HepG2 (cell line): ENCODE results near the gene RIPOR3. TPM values are rescaled to one million over a fixed set of nuclear protein-coding genes. Genes with fewer than 3 reads are reported as not detected.

Experiments
- BCL6 ChIP-seq: IDR thresholded peaks from 2 replicates; pipeline ENCODE4 v1.6.1; 2016; ENCODE audit warnings: missing genetic modification reagents, missing compliant biosample characterization
- FOXC1 ChIP-seq: sonication (generic); formaldehyde crosslinking; IDR thresholded peaks from 2 replicates; pipeline ENCODE4 v1.8.0; 2022; ENCODE audit warnings: mild to moderate bottlenecking, missing genetic modification reagents, borderline replicate concordance
- GFI1 ChIP-seq: sonication (generic); formaldehyde crosslinking; IDR thresholded peaks from 2 replicates; pipeline ENCODE4 v1.5.0; 2020; ENCODE audit warnings: missing genetic modification reagents, mild to moderate bottlenecking, borderline replicate concordance
- HNF4G ChIP-seq, 2 experiments: sonication (generic) in 1 of 2; formaldehyde crosslinking in 1 of 2; IDR thresholded peaks; 2 replicates each; pipeline versions ENCODE4 v1.4.0 to v1.6.1; 2011 to 2020; ENCODE audit warnings: borderline replicate concordance in 2 of 2, low read depth in 2 of 2, mild to moderate bottlenecking in 2 of 2, low read length in 1 of 2, missing genetic modification reagents in 1 of 2, moderate library complexity in 1 of 2
- IRF2 ChIP-seq: IDR thresholded peaks from 2 replicates; pipeline ENCODE4 v1.6.1; 2018; ENCODE audit warnings: missing genetic modification reagents, missing compliant biosample characterization
- NR0B2 ChIP-seq: sonication (generic); formaldehyde crosslinking; IDR thresholded peaks from 2 replicates; pipeline ENCODE4 v1.4.0; 2020; ENCODE audit warnings: mild to moderate bottlenecking, missing genetic modification reagents
- POLR2A ChIP-seq, 2 experiments: IDR thresholded peaks; 2 replicates each; pipeline ENCODE4 v1.6.1; 2011; ENCODE audit warnings: low read depth in 2 of 2, low read length in 2 of 2, mild to moderate bottlenecking in 1 of 2, moderate library complexity in 1 of 2; ENCODE audit not compliant: insufficient read depth in 1 of 2
- ZFAT ChIP-seq: sonication (generic); formaldehyde crosslinking; conservative IDR thresholded peaks from 2 replicates; pipeline ENCODE4 v1.8.1; 2023; ENCODE audit warnings: missing genetic modification reagents, inconsistent platforms
- ZNF441 ChIP-seq: sonication (generic); formaldehyde crosslinking; IDR thresholded peaks from 2 replicates; pipeline ENCODE4 v1.7.0; 2021; ENCODE audit warnings: missing genetic modification reagents, borderline replicate concordance
- ZNF552 ChIP-seq: sonication (generic); formaldehyde crosslinking; IDR thresholded peaks from 2 replicates; pipeline ENCODE4 v1.9.0; 2022; ENCODE audit warnings: missing genetic modification reagents, mild to moderate bottlenecking, borderline replicate concordance
- ZNF710 ChIP-seq: sonication (generic); formaldehyde crosslinking; IDR thresholded peaks from 2 replicates; pipeline ENCODE4 v1.5.0; 2020; ENCODE audit warnings: mild to moderate bottlenecking, missing genetic modification reagents, borderline replicate concordance
- ZNF75D ChIP-seq: sonication (generic); formaldehyde crosslinking; IDR thresholded peaks from 2 replicates; pipeline ENCODE4 v1.8.1; 2023; ENCODE audit warnings: missing genetic modification reagents, mild to moderate bottlenecking, borderline replicate concordance
- ZNF770 ChIP-seq: sonication (generic); formaldehyde crosslinking; IDR thresholded peaks from 2 replicates; pipeline ENCODE4 v1.5.0; 2020; ENCODE audit warnings: mild to moderate bottlenecking, missing genetic modification reagents
- ZNF780A ChIP-seq: sonication (generic); formaldehyde crosslinking; IDR thresholded peaks from 2 replicates; pipeline ENCODE4 v1.8.0; 2022; ENCODE audit warnings: mild to moderate bottlenecking, missing genetic modification reagents, moderate library complexity
- ZNF792 ChIP-seq: IDR thresholded peaks from 2 replicates; pipeline ENCODE4 v1.6.1; 2016
- ZNF841 ChIP-seq: sonication (generic); formaldehyde crosslinking; IDR thresholded peaks from 2 replicates; pipeline ENCODE4 v1.8.1; 2023; ENCODE audit warnings: missing genetic modification reagents, borderline replicate concordance
- polyA plus RNA-seq, 8 experiments: library from polyadenylated mRNA; depleted of rRNA in 3 of 8; stranded (reverse) in 7 of 8; unstranded in 1 of 8; fragments of >200 nt; fragmentation: Illumina TruSeq in 4 of 8; extraction: Trizol in 4 of 8; gene quantifications; 2 replicates each; pipeline versions ENCODE4 v1.2.1 to v1.2.3, GENCODE V29; 2011 to 2016; ENCODE audit warnings: low read depth in 4 of 8, missing spikeins in 1 of 8, mixed read lengths in 1 of 8; ENCODE audit not compliant: insufficient read depth in 1 of 8
- total RNA-seq, 5 experiments: library from RNA; depleted of rRNA; stranded (reverse); fragments of >200 nt; fragmentation: Illumina TruSeq; extraction: Trizol; gene quantifications; 2 replicates each; pipeline ENCODE4 v1.2.3, GENCODE V29; 2016; ENCODE audit warnings: low read depth in 1 of 5
- TF ChIP-seq, protein P1 (sequence below): sonication (generic); formaldehyde crosslinking; IDR thresholded peaks from 2 replicates; pipeline ENCODE4 v1.5.0; 2020; ENCODE audit warnings: mild to moderate bottlenecking, missing genetic modification reagents
- TF ChIP-seq, protein P2 (sequence below): sonication (generic); formaldehyde crosslinking; IDR thresholded peaks from 2 replicates; pipeline ENCODE4 v1.5.1; 2020; ENCODE audit warnings: missing genetic modification reagents, mild to moderate bottlenecking, borderline replicate concordance

The RIPOR3 gene
- total and polyA plus RNA-seq, 2 of the 13 experiments (the other 11 are each of a cell fraction or from before 2014, with no cell fraction given) = 0.18 TPM; not detected in 1

DNA sequence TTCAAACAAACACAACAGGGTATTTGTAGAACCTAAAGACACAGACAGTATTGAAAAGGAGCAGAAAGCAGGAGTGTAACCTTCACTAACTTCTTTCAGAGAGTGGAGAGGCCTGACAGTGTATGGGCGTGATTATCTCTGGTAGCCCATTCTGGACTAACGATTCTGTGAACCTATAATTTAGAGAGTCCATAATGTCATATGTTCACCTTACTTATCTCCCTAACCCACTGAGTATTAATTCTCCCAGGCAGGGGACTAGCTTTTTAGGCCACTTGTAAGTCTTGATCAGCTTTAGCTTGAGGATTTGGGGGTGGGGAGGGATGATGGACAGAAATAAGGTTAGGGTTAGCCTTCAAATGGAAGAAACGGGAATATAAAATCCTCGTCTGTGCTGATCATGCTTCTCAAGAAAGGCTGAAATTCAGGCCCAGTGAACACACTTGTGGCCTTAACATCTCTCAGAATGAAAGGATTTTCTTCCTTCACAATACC lies 37.2 kb upstream of the RIPOR3 start (continued):
- TF ChIP-seq, protein P1, sequence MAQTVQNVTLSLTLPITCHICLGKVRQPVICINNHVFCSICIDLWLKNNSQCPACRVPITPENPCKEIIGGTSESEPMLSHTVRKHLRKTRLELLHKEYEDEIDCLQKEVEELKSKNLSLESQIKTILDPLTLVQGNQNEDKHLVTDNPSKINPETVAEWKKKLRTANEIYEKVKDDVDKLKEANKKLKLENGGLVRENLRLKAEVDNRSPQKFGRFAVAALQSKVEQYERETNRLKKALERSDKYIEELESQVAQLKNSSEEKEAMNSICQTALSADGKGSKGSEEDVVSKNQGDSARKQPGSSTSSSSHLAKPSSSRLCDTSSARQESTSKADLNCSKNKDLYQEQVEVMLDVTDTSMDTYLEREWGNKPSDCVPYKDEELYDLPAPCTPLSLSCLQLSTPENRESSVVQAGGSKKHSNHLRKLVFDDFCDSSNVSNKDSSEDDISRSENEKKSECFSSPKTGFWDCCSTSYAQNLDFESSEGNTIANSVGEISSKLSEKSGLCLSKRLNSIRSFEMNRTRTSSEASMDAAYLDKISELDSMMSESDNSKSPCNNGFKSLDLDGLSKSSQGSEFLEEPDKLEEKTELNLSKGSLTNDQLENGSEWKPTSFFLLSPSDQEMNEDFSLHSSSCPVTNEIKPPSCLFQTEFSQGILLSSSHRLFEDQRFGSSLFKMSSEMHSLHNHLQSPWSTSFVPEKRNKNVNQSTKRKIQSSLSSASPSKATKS = 0 out of 2 replicates have a peak, but pooled peaks have one; percentile 38
- TF ChIP-seq ZNF710 (0 out of 2 replicates have a peak, but pooled peaks have one; percentile 33), IRF2 (0 out of 2 replicates have a peak, but pooled peaks have one; percentile 1), NR0B2 (CRISPR knock-in tag) (no peak), POLR2A (IDR thresholded peaks at IDR 0.05; ENCODE audit: insufficient read depth in 1 of 2, low read depth in 2 of 2, low read length in 2 of 2) (0 out of 4 replicates have a peak, but pooled peaks of 1 of the 2 experiments have one; percentile 7), ZNF552 (CRISPR knock-in tag) (no peak), BCL6 (CRISPR knock-in tag) (no peak), ZNF780A (CRISPR knock-in tag) (no peak), FOXC1 (CRISPR knock-in tag) (no peak), HNF4G (IDR thresholded peaks at IDR 0.05; ENCODE audit: borderline replicate concordance, low read depth, low read length) (no peak), HNF4G (CRISPR knock-in tag; IDR thresholded peaks at IDR 0.05; ENCODE audit: borderline replicate concordance, low read depth) (no peak), ZNF75D (CRISPR knock-in tag) (0 out of 2 replicates have a peak, but pooled peaks have one; percentile 28), GFI1 (CRISPR knock-in tag) (peak; percentile 18; the same call in 1 of the 2 replicates), ZNF441 (CRISPR knock-in tag) (0 out of 2 replicates have a peak, but pooled peaks have one; percentile 3), ZNF792 (0 out of 2 replicates have a peak, but pooled peaks have one; percentile 10), ZNF770 (CRISPR knock-in tag) (0 out of 2 replicates have a peak, but pooled peaks have one; percentile 21), ZNF841 (CRISPR knock-in tag) (no peak), ZFAT (CRISPR knock-in tag) (no peak)
- TF ChIP-seq, protein P2, sequence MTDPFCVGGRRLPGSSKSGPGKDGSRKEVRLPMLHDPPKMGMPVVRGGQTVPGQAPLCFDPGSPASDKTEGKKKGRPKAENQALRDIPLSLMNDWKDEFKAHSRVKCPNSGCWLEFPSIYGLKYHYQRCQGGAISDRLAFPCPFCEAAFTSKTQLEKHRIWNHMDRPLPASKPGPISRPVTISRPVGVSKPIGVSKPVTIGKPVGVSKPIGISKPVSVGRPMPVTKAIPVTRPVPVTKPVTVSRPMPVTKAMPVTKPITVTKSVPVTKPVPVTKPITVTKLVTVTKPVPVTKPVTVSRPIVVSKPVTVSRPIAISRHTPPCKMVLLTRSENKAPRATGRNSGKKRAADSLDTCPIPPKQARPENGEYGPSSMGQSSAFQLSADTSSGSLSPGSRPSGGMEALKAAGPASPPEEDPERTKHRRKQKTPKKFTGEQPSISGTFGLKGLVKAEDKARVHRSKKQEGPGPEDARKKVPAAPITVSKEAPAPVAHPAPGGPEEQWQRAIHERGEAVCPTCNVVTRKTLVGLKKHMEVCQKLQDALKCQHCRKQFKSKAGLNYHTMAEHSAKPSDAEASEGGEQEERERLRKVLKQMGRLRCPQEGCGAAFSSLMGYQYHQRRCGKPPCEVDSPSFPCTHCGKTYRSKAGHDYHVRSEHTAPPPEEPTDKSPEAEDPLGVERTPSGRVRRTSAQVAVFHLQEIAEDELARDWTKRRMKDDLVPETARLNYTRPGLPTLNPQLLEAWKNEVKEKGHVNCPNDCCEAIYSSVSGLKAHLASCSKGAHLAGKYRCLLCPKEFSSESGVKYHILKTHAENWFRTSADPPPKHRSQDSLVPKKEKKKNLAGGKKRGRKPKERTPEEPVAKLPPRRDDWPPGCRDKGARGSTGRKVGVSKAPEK = 0 out of 2 replicates have a peak, but pooled peaks have one; percentile 77
